H54 (cell line): ENCODE results near the gene TBC1D20.
"Not testable (repeated sequence)": the region's sequence is repeated elsewhere in the genome, so short reads cannot be mapped to it uniquely, and the experiment has no call there.

Source experiments
- DNase-seq: peaks from one replicate; pipeline ENCODE4 v3.0.0; 2011; ENCODE audit warnings: low spot score, mixed read lengths; ENCODE audit not compliant: insufficient read length
- FAIRE-seq: peaks from 3 replicates; lab custom pipeline; 2011; peaks lifted over from hg19 to GRCh38; lab: Jason Lieb, UNC
- POLR2A ChIP-seq: IDR thresholded peaks from 2 replicates; pipeline ENCODE4 v1.6.1; 2011; ENCODE audit warnings: low read depth, mild to moderate bottlenecking, low read length

The TBC1D20 gene

DNA sequence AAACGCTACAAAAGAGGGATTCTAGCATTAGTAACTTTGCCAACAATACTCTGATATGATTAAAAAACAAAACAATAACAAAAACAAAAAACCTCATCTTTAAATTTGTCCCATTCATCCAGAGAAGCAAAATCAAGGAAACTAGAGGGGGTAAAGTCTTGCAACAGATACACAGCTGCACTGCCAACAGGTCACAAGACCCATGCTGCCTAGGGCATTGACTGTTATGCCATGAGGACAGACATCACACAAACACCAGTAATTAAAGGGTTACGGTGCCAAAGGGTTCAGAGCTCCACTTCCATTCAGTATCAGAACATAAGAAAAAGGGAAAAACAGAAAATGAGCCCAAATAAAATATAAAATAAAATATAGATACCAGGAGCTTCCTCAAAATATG, 1.6 kb downstream of the TBC1D20 start:
- no peak for TF ChIP-seq POLR2A
- no peak for FAIRE-seq
- DNase-seq: no peak

DNA sequence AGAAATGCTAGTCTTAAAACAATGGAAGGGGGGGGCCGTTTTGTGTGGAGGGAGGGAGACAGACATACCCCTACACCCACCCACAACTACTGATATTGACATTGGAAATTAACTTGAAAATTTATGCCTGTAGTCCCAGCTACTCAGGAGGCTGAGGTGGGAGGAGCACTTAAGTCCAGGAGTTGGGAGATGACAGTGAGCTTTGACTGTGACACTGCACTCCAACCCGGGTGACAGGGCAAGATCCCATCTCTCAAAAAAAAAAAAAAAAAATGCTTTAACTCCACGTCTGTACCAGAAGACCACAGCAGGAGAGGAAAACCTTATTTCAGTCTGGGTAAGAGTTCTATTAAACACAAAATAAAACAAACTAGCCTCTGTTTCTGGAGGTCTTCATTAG, 2.2 kb downstream of the TBC1D20 start:
- DNase-seq: no peak
- FAIRE-seq: no peak

GRCh38 chr20:458776-459175, 3.6 kb downstream of the TBC1D20 start:
- no peak for DNase-seq
- no peak for TF ChIP-seq POLR2A
- no peak for FAIRE-seq

More for the DNA sequence above, 2.2 kb downstream of the TBC1D20 start:
- TF ChIP-seq POLR2A: no peak

GRCh38 chr20:454951-455350, 7.4 kb downstream of the TBC1D20 start:
- FAIRE-seq (no peak), DNase-seq (no peak)
- no peak for TF ChIP-seq POLR2A

GRCh38 chr20:452021-452420, 10.3 kb downstream of the TBC1D20 start:
- not testable (repeated sequence) for DNase-seq, FAIRE-seq

- no peak for DNase-seq
- TF ChIP-seq POLR2A: no peak
- FAIRE-seq: no peak
These were observed 16.6 kb downstream of the TBC1D20 start for GRCh38 chr20:445514-446336.

- FAIRE-seq (no peak), DNase-seq (no peak)
These were observed 17.4 kb downstream of the TBC1D20 start for GRCh38 chr20:444862-445426.

GRCh38 chr20:444117-444516, 18.2 kb downstream of the TBC1D20 start:
- DNase-seq (no peak), FAIRE-seq (no peak)
- no peak for TF ChIP-seq POLR2A

More at GRCh38 chr20:444862-445426, 17.4 kb downstream of the TBC1D20 start:
- no peak for TF ChIP-seq POLR2A

DNA sequence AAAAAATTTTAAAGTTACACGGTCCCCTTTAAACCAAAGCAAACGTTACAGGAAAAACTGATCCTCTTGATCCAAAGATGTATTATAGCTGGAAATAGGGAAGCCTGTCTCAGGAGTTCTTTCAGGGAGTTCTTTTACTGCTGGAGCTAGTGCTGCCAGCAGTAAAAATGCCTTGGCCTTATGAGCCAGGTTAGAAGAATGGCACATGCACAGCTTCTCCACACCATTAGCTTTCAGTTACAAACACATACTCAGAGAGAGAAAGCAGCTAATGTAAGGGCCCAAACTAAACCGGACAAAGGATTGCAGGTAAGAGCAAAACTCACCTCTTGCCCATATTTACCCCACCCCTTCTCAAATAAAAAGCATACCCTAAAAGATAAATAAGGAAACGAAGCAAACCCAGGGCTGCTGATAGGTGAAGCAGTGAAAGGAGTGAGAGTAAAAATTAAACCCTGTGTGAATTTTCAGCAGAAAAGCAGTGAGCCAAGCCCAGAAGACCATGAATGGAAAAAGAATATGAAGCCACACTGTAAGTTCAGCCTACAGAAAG, 19.0 kb downstream of the TBC1D20 start:
- no peak for FAIRE-seq

DNA sequence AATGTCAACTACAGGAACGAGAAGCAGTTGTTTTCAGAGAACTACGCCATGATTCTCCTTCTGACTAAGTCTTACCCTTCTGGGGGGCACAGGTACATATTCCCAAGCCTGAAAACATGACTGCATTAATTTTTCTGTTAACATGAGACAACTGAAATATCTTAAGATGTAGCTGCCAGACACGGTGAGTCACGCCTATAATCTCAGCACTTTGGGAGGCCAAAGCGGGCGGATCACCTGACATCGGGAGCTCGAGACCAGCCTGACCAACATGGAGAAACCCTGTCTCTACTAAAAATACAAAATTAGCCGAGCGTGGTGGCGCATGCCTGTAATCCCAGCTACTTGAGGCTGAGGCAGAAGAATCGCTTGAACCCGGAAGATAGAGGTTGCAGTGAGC, 21.7 kb downstream of the TBC1D20 start:
- no peak for FAIRE-seq
- DNase-seq: no peak
- TF ChIP-seq POLR2A: no peak

More for the DNA sequence above, 19.0 kb downstream of the TBC1D20 start:
- no peak for TF ChIP-seq POLR2A
- DNase-seq: no peak

GRCh38 chr20:440148-440547, 22.2 kb downstream of the TBC1D20 start:
- no peak for FAIRE-seq
- no peak for TF ChIP-seq POLR2A
- DNase-seq: no peak

DNA sequence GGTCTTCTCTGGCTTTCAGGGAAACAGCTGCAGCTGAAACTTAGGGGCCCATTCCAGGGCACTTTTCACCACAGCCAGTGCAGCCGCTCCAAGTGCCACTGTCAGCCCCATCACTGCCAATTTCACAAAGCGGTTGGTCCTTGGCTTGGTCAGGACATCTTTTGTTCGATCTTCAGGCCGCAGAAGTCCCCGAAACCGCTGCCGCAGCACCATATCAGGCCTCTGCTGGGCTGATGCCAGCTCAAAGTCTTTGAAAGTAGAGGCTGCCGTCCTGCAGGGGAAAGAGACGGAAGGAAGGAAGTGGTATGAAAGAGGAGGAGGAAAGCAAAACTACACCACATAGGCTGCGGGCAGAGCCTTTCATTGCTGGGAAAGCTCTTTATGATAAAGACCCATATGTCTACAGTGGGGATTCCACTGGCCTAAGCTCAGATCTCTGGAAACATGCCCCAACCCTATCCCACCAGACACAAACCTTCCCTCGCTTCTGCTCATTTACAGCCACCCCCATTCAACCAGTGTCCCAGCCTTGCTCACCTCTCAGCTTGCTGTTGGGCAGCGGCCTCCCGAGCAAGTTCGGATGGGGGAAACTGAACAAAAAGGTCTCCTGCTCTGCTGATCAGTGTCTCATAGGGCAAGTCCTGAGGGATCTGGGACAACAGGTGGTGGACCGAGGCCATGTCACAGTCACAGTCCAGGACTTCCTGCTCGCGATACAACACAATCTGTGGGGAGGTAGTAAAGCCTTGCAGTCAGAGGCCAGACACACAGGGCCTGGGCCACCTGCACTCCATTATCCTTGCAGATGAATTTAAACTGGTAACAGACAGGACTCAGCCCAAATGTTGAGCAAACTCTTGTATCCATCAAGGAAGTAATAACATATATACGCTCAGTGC, 23.5 kb downstream of the TBC1D20 start:
- no peak for TF ChIP-seq POLR2A
- FAIRE-seq: no peak
- no peak for DNase-seq

DNA sequence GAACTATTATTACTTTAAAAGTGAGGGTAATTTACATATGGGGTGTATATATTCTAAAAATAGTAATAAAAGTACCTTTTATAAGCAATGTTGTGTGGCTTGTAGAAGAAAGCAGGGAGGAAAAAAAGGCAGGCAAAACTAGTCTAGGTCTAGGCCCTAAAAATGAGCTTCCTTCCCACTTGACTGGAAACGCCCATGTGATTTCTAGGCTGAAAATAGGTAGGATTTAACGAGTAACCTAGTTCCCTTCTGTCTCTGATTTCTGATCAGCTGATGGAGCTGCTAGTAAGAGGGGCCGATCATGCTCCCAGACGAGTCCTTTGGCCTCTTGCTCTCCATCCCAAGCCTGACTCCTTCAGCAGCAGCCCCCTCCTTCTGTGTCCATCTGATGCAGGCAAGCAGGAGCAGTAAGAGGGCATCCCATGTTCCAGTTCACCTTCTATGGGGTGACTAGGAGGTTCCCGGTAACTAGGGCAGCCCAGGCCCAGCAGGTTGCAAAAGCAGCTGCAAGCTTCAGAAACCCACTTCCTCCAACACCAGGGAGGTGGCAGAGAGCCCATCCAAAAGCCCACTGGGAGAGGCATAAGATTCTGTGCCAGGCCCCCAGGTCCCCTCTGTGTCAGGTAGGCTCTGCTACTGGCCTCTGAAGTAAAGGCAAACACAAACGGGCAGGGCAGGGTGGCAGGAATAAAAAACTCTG, 24.4 kb downstream of the TBC1D20 start:
- DNase-seq: no peak
- TF ChIP-seq POLR2A: no peak

More for the DNA sequence above, 24.4 kb downstream of the TBC1D20 start:
- FAIRE-seq: no peak
